HCT116 (cell line): ENCODE results near the gene WBP2NL.

Experiments used
- CTCF ChIP-seq, 3 experiments: fragments of 200-600 bp in 1 of 3; sonication (generic) in 1 of 3; IDR thresholded peaks in 2 of 3; conservative IDR thresholded peaks in 1 of 3; 2 replicates each; pipeline ENCODE4 v1.5.1; 2012 to 2017; ENCODE audit warnings: low read depth in 2 of 3, low read length in 2 of 3, antibody characterized with exemption in 1 of 3, borderline replicate concordance in 1 of 3, control low read depth in 1 of 3, mild to moderate bottlenecking in 1 of 3, mixed read lengths in 1 of 3, mixed run types in 1 of 3, moderate library complexity in 1 of 3; ENCODE audit not compliant: insufficient read depth in 1 of 3
- EZH2 ChIP-seq: fragments of 200-600 bp; sonication (generic); IDR thresholded peaks from 2 replicates; pipeline ENCODE4 v1.6.1; 2017; ENCODE audit warnings: antibody characterized with exemption, mixed run types
- EZH2phosphoT487 ChIP-seq: fragments of 200-600 bp; IDR thresholded peaks from 2 replicates; pipeline ENCODE4 v1.6.1; 2018; ENCODE audit warnings: antibody characterized with exemption, borderline replicate concordance
- JUND ChIP-seq: IDR thresholded peaks from 2 replicates; pipeline ENCODE4 v1.6.1; 2012
- POLR2A ChIP-seq: IDR thresholded peaks from 2 replicates; pipeline ENCODE4 v1.7.0; 2011; ENCODE audit warnings: borderline replicate concordance; ENCODE audit not compliant: insufficient read depth, insufficient read length; ENCODE audit errors: extremely low read depth

GRCh38 chr22:41992496-41992895, 6.1 kb upstream of the WBP2NL start:
- TF ChIP-seq EZH2: no peak
- TF ChIP-seq POLR2A: no peak
- TF ChIP-seq CTCF (IDR thresholded peaks at IDR 0.05 in 2 of 3, conservative IDR thresholded peaks at IDR 0.05 in 1 of 3; ENCODE audit: borderline replicate concordance in 1 of 3, insufficient read depth in 1 of 3, low read depth in 2 of 3, low read length in 2 of 3): no peak
- no peak for TF ChIP-seq JUND
- no peak for TF ChIP-seq EZH2phosphoT487
